Memory B cell (primary cell): ENCODE measurements around the gene TLE6.
"Not testable (repeated sequence)": the region's sequence is repeated elsewhere in the genome, so short reads cannot be mapped to it uniquely, and the experiment has no call there.

ENCODE experiments used
- ATAC-seq: fragments of 150-1000 bp; cut with Tn5 transposase; 2 replicates; pipeline ENCODE4 v1.10.0; 2021; ENCODE audit warnings: low read depth, mild to moderate bottlenecking, moderate library complexity
- DNase-seq, 2 donors: peaks; one replicate each; pipeline ENCODE4 v3.0.0; 2022; ENCODE audit warnings: low spot score in 2 of 2
- H3K27ac Mint-ChIP-seq: one replicate; pipeline ENCODE4 v1.8.0; 2022; ENCODE audit warnings: mild to moderate bottlenecking, moderate library complexity, mixed read lengths
- H3K27me3 Mint-ChIP-seq: one replicate; pipeline ENCODE4 v1.8.0; 2022; ENCODE audit warnings: mixed read lengths
- H3K36me3 Mint-ChIP-seq: one replicate; pipeline ENCODE4 v1.8.0; 2022; ENCODE audit warnings: mild to moderate bottlenecking, mixed read lengths
- H3K4me1 Mint-ChIP-seq: one replicate; pipeline ENCODE4 v1.8.0; 2022; ENCODE audit warnings: mixed read lengths
- H3K4me3 Mint-ChIP-seq: one replicate; pipeline ENCODE4 v1.8.0; 2022; ENCODE audit warnings: mild to moderate bottlenecking, moderate library complexity, mixed read lengths
- H3K9me3 Mint-ChIP-seq: one replicate; pipeline ENCODE4 v1.8.0; 2022; ENCODE audit warnings: mixed read lengths

The TLE6 gene

DNA sequence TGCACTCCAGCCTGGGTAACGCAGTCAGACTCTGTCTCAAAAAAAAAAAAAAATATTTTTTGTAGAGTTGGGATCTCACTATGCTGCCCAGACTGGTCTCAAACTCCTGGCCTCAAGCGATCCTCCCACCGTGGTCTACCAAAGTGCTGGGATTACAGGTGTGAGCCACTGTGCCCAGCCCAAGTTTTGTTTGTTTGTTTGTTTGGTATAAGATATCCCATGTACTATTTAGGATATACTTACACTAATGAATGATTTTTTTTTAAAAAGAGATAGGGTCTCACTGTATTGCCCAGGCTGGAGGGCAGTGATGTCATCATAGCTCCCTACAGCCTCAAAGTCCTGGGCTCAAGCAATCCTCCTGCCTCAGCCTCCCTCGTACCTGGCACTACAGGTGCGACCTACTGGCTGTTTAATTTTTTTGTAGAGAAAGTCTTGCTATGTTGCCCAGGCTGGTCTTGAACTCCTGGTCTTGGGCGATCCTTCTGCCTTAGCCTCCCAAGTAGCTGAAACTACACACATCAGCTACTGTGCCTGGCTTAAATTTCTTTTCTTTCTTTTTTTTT lies 24.0 kb downstream of the TLE6 start:
- Mint-ChIP-seq H3K4me3 (no peak overlapping the region), H3K27ac (no peak overlapping the region), H3K4me1 (no peaks in the 10 kb centered on the region), H3K36me3 (no peaks in the 10 kb centered on the region), H3K9me3 (no peaks in the 10 kb centered on the region), H3K27me3 (peaks cover 12% of the 10 kb centered on the region)
- no peak for DNase-seq
- no peak for ATAC-seq

GRCh38 chr19:3003046-3003445 lies 25.7 kb downstream of the TLE6 start:
- ATAC-seq, result no peak
- no peaks in the 10 kb centered on the region for H3K4me1 Mint-ChIP-seq
- H3K4me3 Mint-ChIP-seq, result no peak overlapping the region
- no peaks in the 10 kb centered on the region for H3K9me3 Mint-ChIP-seq
- DNase-seq, result no peak
- no peaks in the 10 kb centered on the region for H3K36me3 Mint-ChIP-seq
- H3K27ac Mint-ChIP-seq, result no peak overlapping the region
- peaks cover 2% of the 10 kb centered on the region for H3K27me3 Mint-ChIP-seq

DNA sequence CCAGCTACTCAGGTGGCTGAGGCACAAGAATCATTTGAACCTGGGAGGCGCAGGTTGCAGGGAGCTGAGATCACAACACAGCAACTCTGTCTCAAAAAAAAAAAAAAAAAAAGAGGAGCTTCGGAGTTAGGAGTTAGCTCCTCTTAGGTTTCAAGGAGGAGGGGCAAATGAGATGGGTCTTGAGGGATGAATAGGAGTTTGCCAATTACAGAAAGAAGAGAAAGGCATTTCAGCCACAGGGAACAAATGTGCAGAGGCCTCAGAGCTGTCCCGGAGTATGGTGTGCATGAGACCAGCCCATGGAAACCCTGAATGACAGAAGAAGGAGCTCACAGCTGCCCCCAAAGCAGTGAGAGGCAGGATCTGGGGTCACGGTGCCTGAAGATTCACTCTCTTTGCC lies 27.2 kb downstream of the TLE6 start:
- ATAC-seq, result no peak

DNA sequence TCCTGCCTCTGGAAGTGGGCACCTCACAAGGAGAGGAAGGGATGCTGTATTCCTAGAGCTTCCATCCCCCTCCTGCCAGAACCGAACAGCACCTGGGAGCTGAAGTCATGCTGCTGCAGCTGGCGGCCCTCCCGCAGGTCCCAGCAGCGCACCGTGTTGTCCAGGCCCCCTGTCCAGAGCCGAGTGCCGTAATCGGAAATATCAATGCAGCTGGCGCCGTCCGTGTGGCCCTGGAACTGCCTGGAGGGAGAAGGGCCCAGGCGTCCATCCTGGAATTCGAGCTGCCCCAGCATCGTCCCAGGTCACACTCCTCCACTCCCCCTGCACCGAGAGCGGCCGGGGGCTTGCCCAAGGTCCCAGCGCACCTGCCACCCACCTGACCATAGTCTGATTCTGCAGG lies 28.0 kb downstream of the TLE6 start:
- H3K9me3 Mint-ChIP-seq, result no peaks in the 10 kb centered on the region
- ATAC-seq (no peak), DNase-seq (no peak)
- H3K27me3 Mint-ChIP-seq, result peaks cover 4% of the 10 kb centered on the region
- H3K36me3 Mint-ChIP-seq, result no peaks in the 10 kb centered on the region
- no peak overlapping the region for H3K27ac Mint-ChIP-seq
- H3K4me1 Mint-ChIP-seq, result no peaks in the 10 kb centered on the region
- no peak overlapping the region for H3K4me3 Mint-ChIP-seq

More for the DNA sequence above, 27.2 kb downstream of the TLE6 start:
- peaks cover 2% of the 10 kb centered on the region for H3K27me3 Mint-ChIP-seq
- H3K4me3 Mint-ChIP-seq, result no peak overlapping the region
- H3K4me1 Mint-ChIP-seq, result no peaks in the 10 kb centered on the region
- no peak overlapping the region for H3K27ac Mint-ChIP-seq
- H3K9me3 Mint-ChIP-seq, result no peaks in the 10 kb centered on the region
- no peak for DNase-seq
- H3K36me3 Mint-ChIP-seq, result no peaks in the 10 kb centered on the region

DNA sequence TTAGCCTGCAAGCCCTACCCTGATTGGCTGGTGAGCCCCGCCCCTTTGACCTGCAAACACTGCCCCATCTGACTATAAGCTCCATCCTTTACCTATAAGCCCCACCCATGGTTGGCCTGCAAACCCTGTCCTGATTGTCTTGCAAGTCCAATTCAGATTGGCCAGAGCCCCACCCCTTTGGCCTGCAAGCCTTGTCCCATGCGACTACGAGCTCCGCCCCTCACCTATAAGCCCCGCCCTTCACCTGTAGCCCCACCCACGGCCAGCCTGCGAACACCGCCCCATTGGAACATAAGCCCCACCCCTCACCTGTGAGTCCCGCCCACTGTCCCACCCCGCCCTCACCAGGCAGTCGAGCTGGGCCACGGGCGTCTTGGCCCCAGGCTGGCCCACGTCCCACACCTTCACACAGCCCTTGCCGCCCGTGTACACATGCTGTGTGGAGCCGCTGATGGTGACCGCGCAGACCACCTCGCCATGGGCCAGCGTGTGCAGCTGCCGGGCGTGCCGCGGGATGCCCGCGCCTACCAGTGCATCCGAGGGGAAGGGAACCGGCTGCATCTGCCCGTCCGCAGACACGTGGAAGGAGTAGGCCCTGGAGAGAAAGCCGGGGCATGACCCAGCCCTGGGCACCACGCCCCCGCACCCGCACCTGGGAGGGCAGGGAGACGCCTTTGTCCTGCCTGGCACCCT lies 28.9 kb downstream of the TLE6 start:
- Mint-ChIP-seq H3K36me3 (no peaks in the 10 kb centered on the region), H3K9me3 (no peaks in the 10 kb centered on the region), H3K27ac (no peak overlapping the region), H3K4me3 (no peak overlapping the region), H3K27me3 (peaks cover 6% of the 10 kb centered on the region), H3K4me1 (no peaks in the 10 kb centered on the region)
- DNase-seq (no peak), ATAC-seq (peak; percentile 62)

DNA sequence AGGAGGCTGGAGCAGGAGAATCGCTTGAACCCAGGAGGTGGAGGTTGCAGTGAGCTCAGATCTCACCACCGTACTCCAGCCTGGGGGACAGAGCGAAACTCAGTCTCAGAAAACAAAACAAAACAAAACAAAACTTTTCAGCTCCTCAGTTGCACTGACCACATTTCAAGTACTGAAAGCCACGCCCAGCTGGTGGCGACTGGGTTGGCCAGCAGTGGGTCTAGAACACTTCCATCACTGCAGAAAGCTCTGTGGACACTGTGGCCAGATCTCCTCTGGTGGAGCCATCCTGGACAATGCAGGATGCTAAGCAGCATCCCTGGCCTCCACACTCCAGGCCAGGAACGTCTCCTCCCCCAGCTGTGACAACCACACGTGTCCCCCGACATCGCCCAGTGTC lies 30.6 kb downstream of the TLE6 start:
- peaks cover 6% of the 10 kb centered on the region for H3K27me3 Mint-ChIP-seq
- no peak overlapping the region for H3K4me3 Mint-ChIP-seq
- ATAC-seq, result no peak
- DNase-seq, result no peak
- no peaks in the 10 kb centered on the region for H3K4me1 Mint-ChIP-seq
- no peaks in the 10 kb centered on the region for H3K36me3 Mint-ChIP-seq
- H3K9me3 Mint-ChIP-seq, result no peaks in the 10 kb centered on the region
- H3K27ac Mint-ChIP-seq, result no peak overlapping the region

DNA sequence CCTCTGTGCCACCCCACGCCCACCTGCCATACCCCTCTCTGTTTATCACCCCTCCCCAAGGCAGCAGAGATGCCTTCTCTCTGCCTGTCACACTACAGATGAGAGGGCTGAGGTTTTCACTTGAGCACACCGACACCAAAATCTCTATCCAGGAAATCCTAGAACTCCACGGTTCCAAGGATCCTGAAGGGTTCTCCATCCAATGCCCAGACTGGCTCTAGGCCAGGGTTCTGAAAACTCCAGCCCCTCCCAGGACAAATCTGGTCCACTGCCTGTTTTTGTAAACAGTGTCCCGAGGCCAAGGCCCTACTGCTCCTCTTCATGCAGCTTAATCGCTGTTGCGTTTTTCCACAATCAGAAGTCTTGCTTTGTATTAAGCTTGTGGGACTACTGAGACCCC lies 31.6 kb downstream of the TLE6 start:
- Mint-ChIP-seq H3K4me1 (no peaks in the 10 kb centered on the region), H3K27me3 (peaks cover 6% of the 10 kb centered on the region), H3K9me3 (no peaks in the 10 kb centered on the region), H3K36me3 (no peaks in the 10 kb centered on the region), H3K27ac (no peak overlapping the region), H3K4me3 (no peak overlapping the region)
- ATAC-seq (no peak), DNase-seq (no peak)

DNA sequence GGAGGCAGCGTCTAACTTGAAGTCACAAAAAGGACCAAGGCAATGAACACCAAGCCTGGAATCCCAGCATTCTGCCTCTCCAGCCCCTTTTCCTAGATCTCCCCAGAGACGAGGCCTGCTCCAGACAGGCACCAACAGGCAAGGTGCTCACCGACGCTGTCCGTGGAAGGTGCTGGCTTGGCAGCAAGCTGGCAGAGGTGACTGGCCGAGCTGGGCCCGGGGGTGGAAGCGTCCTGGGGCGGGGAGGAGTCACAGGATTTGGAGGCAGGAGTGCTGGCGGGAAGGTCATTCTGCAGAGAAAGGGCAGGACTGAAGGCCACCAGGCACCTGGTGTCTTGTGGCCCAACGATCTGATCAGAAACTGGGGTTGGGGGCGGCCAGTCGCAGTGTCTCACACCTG lies 33.5 kb downstream of the TLE6 start:
- Mint-ChIP-seq H3K27ac (no peak overlapping the region), H3K4me1 (no peaks in the 10 kb centered on the region), H3K4me3 (no peak overlapping the region), H3K9me3 (no peaks in the 10 kb centered on the region), H3K36me3 (no peaks in the 10 kb centered on the region), H3K27me3 (peaks cover 6% of the 10 kb centered on the region)
- ATAC-seq (no peak), DNase-seq (no peak)

DNA sequence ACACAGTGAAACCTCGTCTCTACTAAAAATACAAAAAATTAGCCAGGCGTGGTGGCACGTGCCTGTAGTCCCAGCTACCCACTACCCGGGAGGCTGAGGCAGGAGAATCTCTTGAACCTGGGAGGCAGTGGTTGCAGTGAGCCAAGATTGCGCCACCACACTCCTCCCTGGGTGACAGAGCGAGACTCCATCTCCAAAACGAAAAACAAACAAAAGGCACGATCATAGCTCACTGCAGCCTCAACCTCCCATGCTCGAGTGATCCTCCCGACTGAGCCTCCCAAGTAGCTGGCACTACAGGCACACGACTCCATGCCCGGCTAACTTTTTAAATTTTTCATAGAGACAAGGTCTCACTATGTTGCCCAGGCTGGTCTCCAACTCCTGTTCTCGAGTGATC lies 34.7 kb downstream of the TLE6 start:
- not testable (repeated sequence) for H3K4me1 Mint-ChIP-seq, DNase-seq, ATAC-seq, H3K4me3 Mint-ChIP-seq, H3K9me3 Mint-ChIP-seq, H3K36me3 Mint-ChIP-seq, H3K27ac Mint-ChIP-seq, H3K27me3 Mint-ChIP-seq

DNA sequence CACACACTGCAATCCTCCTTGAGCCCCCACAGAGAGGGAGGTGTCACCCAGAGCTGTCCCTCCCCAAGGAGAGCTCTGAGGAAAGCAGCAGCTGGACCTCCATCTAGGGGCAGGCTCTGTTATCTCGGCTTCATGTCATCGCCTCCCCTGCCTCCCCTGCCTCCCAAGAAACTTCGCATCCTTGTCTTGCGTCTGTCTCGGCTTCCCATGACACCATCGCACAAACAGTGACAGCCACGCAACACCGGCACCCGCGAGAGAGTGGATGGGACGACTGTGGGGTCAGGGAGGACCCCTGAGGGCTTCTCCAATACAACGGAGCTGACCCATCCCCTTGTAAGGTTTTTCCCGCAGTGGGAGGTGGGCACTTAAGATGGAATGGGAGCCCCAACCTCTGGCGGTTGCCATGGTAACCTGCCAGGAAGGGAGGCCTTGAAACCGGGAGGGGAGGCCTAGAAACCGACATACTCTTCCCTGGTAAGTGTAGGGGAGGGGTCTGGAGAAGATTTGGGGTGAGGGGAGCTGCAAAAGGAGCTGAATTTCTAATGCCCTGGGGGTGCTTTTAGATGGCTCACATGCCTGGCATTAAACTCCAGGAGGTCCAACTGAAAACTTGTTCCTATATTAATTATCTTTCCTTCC lies 35.4 kb downstream of the TLE6 start:
- DNase-seq (no peak), ATAC-seq (no peak)
- no peak overlapping the region for H3K27ac Mint-ChIP-seq
- no peak overlapping the region for H3K4me3 Mint-ChIP-seq
- H3K27me3 Mint-ChIP-seq, result peaks cover 6% of the 10 kb centered on the region
- no peaks in the 10 kb centered on the region for H3K4me1 Mint-ChIP-seq
- no peaks in the 10 kb centered on the region for H3K36me3 Mint-ChIP-seq
- no peaks in the 10 kb centered on the region for H3K9me3 Mint-ChIP-seq

- no peaks in the 10 kb centered on the region for H3K4me1 Mint-ChIP-seq
- ATAC-seq (no peak), DNase-seq (no peak)
- H3K4me3 Mint-ChIP-seq, result no peak overlapping the region
- H3K36me3 Mint-ChIP-seq, result no peaks in the 10 kb centered on the region
- peaks cover 6% of the 10 kb centered on the region for H3K27me3 Mint-ChIP-seq
- no peak overlapping the region for H3K27ac Mint-ChIP-seq
- no peaks in the 10 kb centered on the region for H3K9me3 Mint-ChIP-seq
These were observed 35.9 kb downstream of the TLE6 start for GRCh38 chr19:3013263-3013725.

- no peak overlapping the region for H3K27ac Mint-ChIP-seq
- no peaks in the 10 kb centered on the region for H3K4me1 Mint-ChIP-seq
- ATAC-seq, result no peak
- H3K27me3 Mint-ChIP-seq, result peaks cover 6% of the 10 kb centered on the region
- H3K4me3 Mint-ChIP-seq, result no peak overlapping the region
- no peaks in the 10 kb centered on the region for H3K9me3 Mint-ChIP-seq
- H3K36me3 Mint-ChIP-seq, result no peaks in the 10 kb centered on the region
- no peak for DNase-seq
These were observed 36.8 kb downstream of the TLE6 start for GRCh38 chr19:3014135-3014534.

GRCh38 chr19:3015126-3016057 lies 38.0 kb downstream of the TLE6 start:
- Mint-ChIP-seq H3K27ac (no peak overlapping the region), H3K36me3 (no peaks in the 10 kb centered on the region), H3K4me3 (no peak overlapping the region), H3K9me3 (no peaks in the 10 kb centered on the region), H3K27me3 (peaks cover 6% of the 10 kb centered on the region), H3K4me1 (no peaks in the 10 kb centered on the region)
- DNase-seq, result no peak
- no peak for ATAC-seq

DNA sequence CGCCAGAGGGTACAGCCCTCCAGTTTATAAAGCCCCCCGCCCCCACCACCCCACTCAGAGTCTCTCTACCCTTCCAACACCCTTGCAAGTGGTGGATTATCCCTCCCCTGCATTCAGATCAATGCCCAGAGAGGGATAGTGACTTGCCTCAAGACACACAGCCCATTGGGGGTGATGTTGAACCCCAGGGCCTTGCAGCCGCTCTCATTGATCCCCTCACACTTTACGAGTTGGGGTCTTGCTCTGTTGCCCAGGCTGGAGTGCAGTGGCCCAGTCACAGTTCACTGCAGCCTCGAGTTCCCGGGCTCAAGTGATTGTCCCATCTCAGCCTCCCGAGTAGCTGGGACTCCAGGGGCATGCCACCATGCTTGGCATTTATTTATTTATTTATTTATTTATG lies 40.6 kb downstream of the TLE6 start:
- Mint-ChIP-seq H3K27ac (no peak overlapping the region), H3K36me3 (no peaks in the 10 kb centered on the region), H3K4me3 (no peak overlapping the region), H3K27me3 (peaks cover 6% of the 10 kb centered on the region), H3K4me1 (no peaks in the 10 kb centered on the region), H3K9me3 (no peaks in the 10 kb centered on the region)
- ATAC-seq (no peak), DNase-seq (no peak)
